GM23338 (cell line): ENCODE measurements around the gene CNTNAP5. TPM values are rescaled to one million over a fixed set of nuclear protein-coding genes. Genes with fewer than 3 reads are reported as not detected.

Experiments used
- ATAC-seq: fragments of 200-7000 bp; cut with Tn5 transposase; 3 replicates; pipeline ENCODE4 v1.9.1; 2020
- DNase-seq: peaks from one replicate; pipeline ENCODE4 v3.0.0-alpha.2; 2015; ENCODE audit warnings: low spot score
- H2AFZ ChIP-seq: fragments of 200-600 bp; sonication (generic); 2 replicates; pipeline ENCODE4 v1.8.0; 2016; ENCODE audit warnings: antibody characterized with exemption, mild to moderate bottlenecking, moderate library complexity
- H3F3A ChIP-seq: fragments of 200-600 bp; sonication (generic); replicated peaks from 2 replicates; pipeline ENCODE4 v1.8.0; 2017; ENCODE audit warnings: antibody characterized with exemption, mixed run types, low read depth
- H3K27ac ChIP-seq: fragments of 200-600 bp; sonication (generic); 2 replicates; pipeline ENCODE4 v1.6.1; 2016; ENCODE audit warnings: low read depth
- H3K27me3 ChIP-seq: fragments of 200-600 bp; sonication (generic); 2 replicates; pipeline ENCODE4 v1.8.0; 2016; ENCODE audit warnings: mild to moderate bottlenecking, mixed run types, moderate library complexity; ENCODE audit not compliant: insufficient read depth
- H3K36me3 ChIP-seq: fragments of 200-600 bp; sonication (generic); 2 replicates; pipeline ENCODE4 v1.8.0; 2016; ENCODE audit warnings: mild to moderate bottlenecking; ENCODE audit not compliant: insufficient read depth
- H3K4me1 ChIP-seq: fragments of 200-600 bp; sonication (generic); 2 replicates; pipeline ENCODE4 v1.8.0; 2016; ENCODE audit warnings: mild to moderate bottlenecking, moderate library complexity; ENCODE audit not compliant: insufficient read depth
- H3K4me2 ChIP-seq: fragments of 200-600 bp; sonication (generic); 2 replicates; pipeline ENCODE4 v1.7.1; 2017; ENCODE audit warnings: mixed run types
- H3K4me3 ChIP-seq: fragments of 200-600 bp; sonication (generic); 2 replicates; pipeline ENCODE4 v1.6.1; 2016; ENCODE audit warnings: mixed run types
- H3K79me2 ChIP-seq: fragments of 200-600 bp; sonication (generic); replicated peaks from 2 replicates; pipeline ENCODE4 v1.8.0; 2017; ENCODE audit warnings: mild to moderate bottlenecking; ENCODE audit not compliant: insufficient read depth
- H3K9me2 ChIP-seq: fragments of 200-600 bp; sonication (generic); 2 replicates; pipeline ENCODE4 v1.8.0; 2017; ENCODE audit not compliant: insufficient read depth
- H4K20me1 ChIP-seq: fragments of 200-600 bp; sonication (generic); replicated peaks from 2 replicates; pipeline ENCODE4 v1.8.0; 2017; ENCODE audit warnings: mild to moderate bottlenecking; ENCODE audit not compliant: insufficient read depth
- H3K27ac Mint-ChIP-seq: 2 replicates; pipeline ENCODE4 v1.8.0; 2020; ENCODE audit warnings: inconsistent platforms, mild to moderate bottlenecking, moderate library complexity, mixed read lengths
- H3K27me3 Mint-ChIP-seq: 3 replicates; pipeline ENCODE4 v1.8.0; 2022; ENCODE audit warnings: low read depth, mild to moderate bottlenecking, moderate library complexity, mixed read lengths, inconsistent platforms; ENCODE audit not compliant: insufficient read depth, poor library complexity
- H3K36me3 Mint-ChIP-seq: 3 replicates; pipeline ENCODE4 v1.8.0; 2021; ENCODE audit warnings: low read depth, mild to moderate bottlenecking, inconsistent platforms, moderate library complexity, mixed read lengths
- H3K4me1 Mint-ChIP-seq: 3 replicates; pipeline ENCODE4 v1.8.0; 2020; ENCODE audit warnings: mild to moderate bottlenecking, inconsistent platforms, mixed read lengths
- H3K4me3 Mint-ChIP-seq: 3 replicates; pipeline ENCODE4 v1.8.0; 2021; ENCODE audit warnings: moderate library complexity, mild to moderate bottlenecking, inconsistent platforms, mixed read lengths
- H3K9me3 Mint-ChIP-seq: 3 replicates; pipeline ENCODE4 v1.8.0; 2020; ENCODE audit warnings: moderate library complexity, mild to moderate bottlenecking, inconsistent platforms, mixed read lengths
- CREB1 ChIP-seq: fragments of 250-450 bp; sonication (Bioruptor Pico); IDR thresholded peaks from 2 replicates; pipeline ENCODE4 v1.5.0; 2020; ENCODE audit warnings: low read depth, mild to moderate bottlenecking, moderate library complexity
- CTCF ChIP-seq, 2 experiments: fragments of 200-600 bp in 1 of 2; sonication (generic) in 1 of 2; conservative IDR thresholded peaks; 2 replicates each; pipeline versions ENCODE4 v1.5.1 to v1.6.1; 2016 to 2017; ENCODE audit warnings: antibody characterized with exemption in 2 of 2, low read depth in 2 of 2, mild to moderate bottlenecking in 2 of 2, moderate library complexity in 1 of 2
- EZH2 ChIP-seq: fragments of 200-600 bp; sonication (generic); IDR thresholded peaks from one replicate; pipeline ENCODE4 v1.8.0; 2017; ENCODE audit warnings: antibody characterized with exemption, mild to moderate bottlenecking, low read depth; ENCODE audit not compliant: unreplicated experiment
- EZH2phosphoT487 ChIP-seq: fragments of 200-600 bp; sonication (generic); IDR thresholded peaks from one replicate; pipeline ENCODE4 v1.8.1; 2018; ENCODE audit warnings: antibody characterized with exemption; ENCODE audit not compliant: unreplicated experiment
- JUNB ChIP-seq: IDR thresholded peaks from one replicate; pipeline ENCODE4 v1.6.1; 2016; ENCODE audit warnings: antibody characterized with exemption; ENCODE audit not compliant: unreplicated experiment
- NANOG ChIP-seq: IDR thresholded peaks from 2 replicates; pipeline ENCODE4 v1.6.1; 2016; ENCODE audit warnings: antibody characterized with exemption, borderline replicate concordance
- POLR2AphosphoS5 ChIP-seq: IDR thresholded peaks from 2 replicates; pipeline ENCODE4 v1.6.1; 2016; ENCODE audit warnings: antibody characterized with exemption, low read depth
- REST ChIP-seq: IDR thresholded peaks from one replicate; pipeline ENCODE4 v1.6.1; 2018; ENCODE audit warnings: antibody characterized with exemption; ENCODE audit not compliant: unreplicated experiment
- STAT1 ChIP-seq: IDR thresholded peaks from one replicate; pipeline ENCODE4 v1.6.1; 2016; ENCODE audit warnings: antibody characterized with exemption; ENCODE audit not compliant: unreplicated experiment
- ZNF114 ChIP-seq: fragments of 250-450 bp; sonication (Bioruptor Pico); IDR thresholded peaks from 2 replicates; pipeline ENCODE4 v1.5.0; 2020; ENCODE audit warnings: mild to moderate bottlenecking, moderate library complexity
- ZNF331 ChIP-seq: fragments of 250-450 bp; sonication (Bioruptor Pico); IDR thresholded peaks from 2 replicates; pipeline ENCODE4 v1.5.0; 2020; ENCODE audit warnings: low read depth, mild to moderate bottlenecking, moderate library complexity
- ZNF462 ChIP-seq: fragments of 250-450 bp; sonication (Bioruptor Pico); IDR thresholded peaks from 2 replicates; pipeline ENCODE4 v1.5.0; 2020; ENCODE audit warnings: mild to moderate bottlenecking, moderate library complexity
- polyA plus RNA-seq: library from polyadenylated mRNA; unstranded; fragments of >200 nt; fragmentation: Nextera tagmentation; extraction: Ambion mirVana; gene quantifications from 2 replicates; pipeline ENCODE4 v1.2.1, GENCODE V29; 2016
- total RNA-seq: library from RNA; depleted of rRNA; stranded (reverse); fragments of >200 nt; shearing (Covaris generic); gene quantifications from 2 replicates; pipeline ENCODE4 v1.2.3, GENCODE V29; 2014
- TF ChIP-seq, protein P1 (sequence below): IDR thresholded peaks from 2 replicates; pipeline ENCODE4 v1.6.1; 2016; ENCODE audit warnings: antibody characterized with exemption

The CNTNAP5 gene
- total and polyA plus RNA-seq, 2 experiments from 2014 or later = 0.49 to 0.50 TPM

- no peaks in the 10 kb centered on the region for H3K27me3 ChIP-seq
- H3K36me3 ChIP-seq = no peaks in the 10 kb centered on the region
- H3K79me2 ChIP-seq = no peaks in the 10 kb centered on the region
- H4K20me1 ChIP-seq = no peaks in the 10 kb centered on the region
- no peak overlapping the region for H3K4me2 ChIP-seq
- H3K36me3 Mint-ChIP-seq = no peaks in the 10 kb centered on the region
- no peak overlapping the region for H3K27ac Mint-ChIP-seq
- H3K9me3 Mint-ChIP-seq = peaks cover 4% of the 10 kb centered on the region; the same call in 1 of the 3 replicates
- DNase-seq (no peak), ATAC-seq (no peak)
- H3K4me1 Mint-ChIP-seq = 0 out of 3 replicates have a peak, but pooled peaks cover 2% of the 10 kb centered on the region
- H2AFZ ChIP-seq = no peak overlapping the region
- TF ChIP-seq EZH2 = no peak
- TF ChIP-seq REST = no peak
- TF ChIP-seq EZH2phosphoT487 = no peak
- no peak for TF ChIP-seq CREB1 (CRISPR knock-in tag)
- no peak for TF ChIP-seq STAT1
- TF ChIP-seq, protein P1, sequence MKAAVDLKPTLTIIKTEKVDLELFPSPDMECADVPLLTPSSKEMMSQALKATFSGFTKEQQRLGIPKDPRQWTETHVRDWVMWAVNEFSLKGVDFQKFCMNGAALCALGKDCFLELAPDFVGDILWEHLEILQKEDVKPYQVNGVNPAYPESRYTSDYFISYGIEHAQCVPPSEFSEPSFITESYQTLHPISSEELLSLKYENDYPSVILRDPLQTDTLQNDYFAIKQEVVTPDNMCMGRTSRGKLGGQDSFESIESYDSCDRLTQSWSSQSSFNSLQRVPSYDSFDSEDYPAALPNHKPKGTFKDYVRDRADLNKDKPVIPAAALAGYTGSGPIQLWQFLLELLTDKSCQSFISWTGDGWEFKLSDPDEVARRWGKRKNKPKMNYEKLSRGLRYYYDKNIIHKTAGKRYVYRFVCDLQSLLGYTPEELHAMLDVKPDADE = no peak
- TF ChIP-seq ZNF462 = no peak
- TF ChIP-seq ZNF331 (CRISPR knock-in tag) = no peak
- TF ChIP-seq ZNF114 (CRISPR knock-in tag) = no peak
- no peak for TF ChIP-seq CTCF (conservative IDR thresholded peaks at IDR 0.05; ENCODE audit: low read depth in 2 of 2)
- no peak for TF ChIP-seq NANOG
- no peak for TF ChIP-seq POLR2AphosphoS5
- TF ChIP-seq JUNB = no peak
- no peaks in the 10 kb centered on the region; the same call in 1 of the 2 replicates for H3K9me2 ChIP-seq
- H3K4me1 ChIP-seq = no peaks in the 10 kb centered on the region
- no peak overlapping the region for H3K27ac ChIP-seq
- no peaks in the 10 kb centered on the region for H3F3A ChIP-seq
- H3K4me3 ChIP-seq = no peak overlapping the region
- no peaks in the 10 kb centered on the region for H3K27me3 Mint-ChIP-seq
- H3K4me3 Mint-ChIP-seq = no peak overlapping the region
Observed at GRCh38 chr2:124136110-124136509, 111.0 kb downstream of the CNTNAP5 start.
